Suprapubic skin (tissue), 4 donors: ENCODE results near the gene PRKAG2.

Source experiments
- CTCF ChIP-seq, 2 donors: fragments of 200-600 bp in 1 of 2; fragments of 450-650 bp in 1 of 2; sonication (generic) in 1 of 2; IDR thresholded peaks; one replicate each; pipeline ENCODE4 v1.5.1; 2016 to 2019; ENCODE audit warnings: antibody characterized with exemption in 2 of 2, mild to moderate bottlenecking in 1 of 2, moderate library complexity in 1 of 2
- EP300 ChIP-seq: sonication (generic); formaldehyde crosslinking; IDR thresholded peaks from one replicate; pipeline ENCODE4 v1.6.1; 2017; ENCODE audit warnings: antibody characterized with exemption
- POLR2A ChIP-seq, 2 donors: fragments of 450-650 bp; IDR thresholded peaks; one replicate each; pipeline ENCODE4 v1.6.1; 2017; ENCODE audit warnings: antibody characterized with exemption in 2 of 2, mild to moderate bottlenecking in 2 of 2, moderate library complexity in 2 of 2
- POLR2AphosphoS5 ChIP-seq, 3 donors: sonication (generic); formaldehyde crosslinking; IDR thresholded peaks; one replicate each; pipeline ENCODE4 v1.6.1; 2017; ENCODE audit warnings: antibody characterized with exemption in 3 of 3

- TF ChIP-seq CTCF (IDR thresholded peaks at IDR 0.05) (no peak), EP300 (no peak), POLR2AphosphoS5 (IDR thresholded peaks at IDR 0.05) (no peak), POLR2A (IDR thresholded peaks at IDR 0.05) (no peak)
Observed at GRCh38 chr7:151539088-151539671, 337.7 kb downstream of the PRKAG2 start.
